ENCODE data around the gene ITGAE.

ITGAE gene

DNA sequence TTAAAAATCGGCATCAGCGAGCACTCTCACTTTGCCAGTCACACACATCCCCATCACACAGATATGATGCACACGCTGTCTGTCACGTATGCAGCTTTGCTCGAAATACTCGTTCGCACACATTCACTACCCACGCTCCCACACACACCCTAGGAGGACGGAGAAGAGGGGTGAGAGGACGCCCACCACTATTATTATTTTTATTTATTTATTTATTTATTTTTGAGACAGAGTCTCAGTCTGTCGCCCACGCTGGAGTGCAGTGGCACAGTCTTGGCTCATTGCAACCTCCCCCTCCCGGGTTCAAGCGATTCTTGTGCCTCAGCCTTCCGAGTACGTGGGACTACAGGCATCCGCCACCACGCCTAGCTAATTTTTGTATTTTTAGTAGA lies 46.9 kb downstream of the ITGAE start:
- H3K9ac ChIP-seq (ENCODE audit: low read length) = no peak overlapping the region

DNA sequence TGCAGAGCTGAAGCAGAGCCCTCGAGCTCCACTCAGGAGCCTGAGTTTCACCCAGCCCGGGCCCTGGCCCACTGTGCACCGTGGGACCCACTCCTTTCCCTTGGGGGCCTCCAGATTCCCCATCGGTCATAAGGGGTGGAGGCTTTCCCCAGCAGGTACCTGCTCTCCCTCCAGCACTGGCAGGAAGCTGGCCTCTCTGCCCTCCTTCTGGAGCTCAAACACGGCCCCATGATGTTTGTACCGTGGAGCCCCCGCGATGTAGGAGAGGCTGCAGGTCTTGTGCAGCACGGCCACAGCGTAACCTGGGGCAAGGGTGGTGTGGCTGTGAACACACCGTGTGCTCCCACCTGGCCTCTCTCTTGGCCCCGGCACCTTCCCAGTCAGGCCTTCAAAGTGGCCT lies 47.4 kb downstream of the ITGAE start:
- Histone ChIP-seq H3K27ac (ENCODE audit: low read length) (no peak overlapping the region), H3F3A (ENCODE audit: insufficient read depth, low read length) (no peaks in the 10 kb centered on the region), H3K36me3 (replicated peaks; ENCODE audit: insufficient read depth, low read length) (no peaks in the 10 kb centered on the region), H3K4me1 (ENCODE audit: low read length) (peaks cover 4% of the 10 kb centered on the region; the same call in 1 of the 2 replicates), H3K9ac (ENCODE audit: low read length) (no peak overlapping the region), H2AFZ (ENCODE audit: low read length) (no peak overlapping the region), H3K9me2 (replicated peaks; ENCODE audit: insufficient read depth, low read length) (no peaks in the 10 kb centered on the region), H3K4me3 (ENCODE audit: low read length) (no peak overlapping the region), H4K20me1 (ENCODE audit: insufficient read depth, low read length) (no peaks in the 10 kb centered on the region), H3K27me3 (replicated peaks; ENCODE audit: insufficient read depth, low read length) (no peaks in the 10 kb centered on the region), H3K9me3 (replicated peaks; ENCODE audit: insufficient read depth, low read length) (no peaks in the 10 kb centered on the region), H3K79me2 (ENCODE audit: low read length) (no peaks in the 10 kb centered on the region), H3K4me2 (ENCODE audit: low read depth, low read length) (no peak overlapping the region)
- DNase-seq = no peak
- TF ChIP-seq, protein P1, sequence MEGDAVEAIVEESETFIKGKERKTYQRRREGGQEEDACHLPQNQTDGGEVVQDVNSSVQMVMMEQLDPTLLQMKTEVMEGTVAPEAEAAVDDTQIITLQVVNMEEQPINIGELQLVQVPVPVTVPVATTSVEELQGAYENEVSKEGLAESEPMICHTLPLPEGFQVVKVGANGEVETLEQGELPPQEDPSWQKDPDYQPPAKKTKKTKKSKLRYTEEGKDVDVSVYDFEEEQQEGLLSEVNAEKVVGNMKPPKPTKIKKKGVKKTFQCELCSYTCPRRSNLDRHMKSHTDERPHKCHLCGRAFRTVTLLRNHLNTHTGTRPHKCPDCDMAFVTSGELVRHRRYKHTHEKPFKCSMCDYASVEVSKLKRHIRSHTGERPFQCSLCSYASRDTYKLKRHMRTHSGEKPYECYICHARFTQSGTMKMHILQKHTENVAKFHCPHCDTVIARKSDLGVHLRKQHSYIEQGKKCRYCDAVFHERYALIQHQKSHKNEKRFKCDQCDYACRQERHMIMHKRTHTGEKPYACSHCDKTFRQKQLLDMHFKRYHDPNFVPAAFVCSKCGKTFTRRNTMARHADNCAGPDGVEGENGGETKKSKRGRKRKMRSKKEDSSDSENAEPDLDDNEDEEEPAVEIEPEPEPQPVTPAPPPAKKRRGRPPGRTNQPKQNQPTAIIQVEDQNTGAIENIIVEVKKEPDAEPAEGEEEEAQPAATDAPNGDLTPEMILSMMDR (IDR thresholded peaks at IDR 0.05; ENCODE audit: low read length) = no peak
- no peak for TF ChIP-seq EZH2phosphoT487 (IDR thresholded peaks at IDR 0.05; ENCODE audit: low read length)

More for the DNA sequence above, 46.9 kb downstream of the ITGAE start:
- no peaks in the 10 kb centered on the region for H3K9me2 ChIP-seq (replicated peaks; ENCODE audit: insufficient read depth, low read length)
- no peaks in the 10 kb centered on the region for H3K36me3 ChIP-seq (replicated peaks; ENCODE audit: insufficient read depth, low read length)
- no peak overlapping the region for H3K4me2 ChIP-seq (ENCODE audit: low read depth, low read length)
- TF ChIP-seq, protein P1 (IDR thresholded peaks at IDR 0.05; ENCODE audit: low read length) = no peak
- TF ChIP-seq EZH2 (optimal IDR thresholded peaks at IDR 0.05; ENCODE audit: low read depth, low read length) (no peak), EZH2phosphoT487 (IDR thresholded peaks at IDR 0.05; ENCODE audit: low read length) (no peak)
- H2AFZ ChIP-seq (ENCODE audit: low read length) = no peak overlapping the region
- no peaks in the 10 kb centered on the region for H3K79me2 ChIP-seq (ENCODE audit: low read length)
- no peak overlapping the region for H3K4me3 ChIP-seq (ENCODE audit: low read length)
- no peaks in the 10 kb centered on the region for H3K9me3 ChIP-seq (replicated peaks; ENCODE audit: insufficient read depth, low read length)
- H4K20me1 ChIP-seq (ENCODE audit: insufficient read depth, low read length) = no peaks in the 10 kb centered on the region
- peaks cover 4% of the 10 kb centered on the region; the same call in 1 of the 2 replicates for H3K4me1 ChIP-seq (ENCODE audit: low read length)
- no peak for DNase-seq
- H3K27ac ChIP-seq (ENCODE audit: low read length) = no peak overlapping the region
- no peaks in the 10 kb centered on the region for H3F3A ChIP-seq (ENCODE audit: insufficient read depth, low read length)
- no peaks in the 10 kb centered on the region for H3K27me3 ChIP-seq (replicated peaks; ENCODE audit: insufficient read depth, low read length)

- Histone ChIP-seq H3K9me2 (replicated peaks; ENCODE audit: insufficient read depth, low read length) (no peaks in the 10 kb centered on the region), H2AFZ (ENCODE audit: low read length) (no peak overlapping the region), H3K79me2 (ENCODE audit: low read length) (no peaks in the 10 kb centered on the region), H4K20me1 (ENCODE audit: insufficient read depth, low read length) (no peaks in the 10 kb centered on the region), H3K9me3 (replicated peaks; ENCODE audit: insufficient read depth, low read length) (no peaks in the 10 kb centered on the region), H3K4me1 (ENCODE audit: low read length) (peaks cover 4% of the 10 kb centered on the region; the same call in 1 of the 2 replicates), H3K36me3 (replicated peaks; ENCODE audit: insufficient read depth, low read length) (no peaks in the 10 kb centered on the region), H3K9ac (ENCODE audit: low read length) (no peak overlapping the region), H3K27ac (ENCODE audit: low read length) (no peak overlapping the region), H3K4me3 (ENCODE audit: low read length) (no peak overlapping the region), H3F3A (ENCODE audit: insufficient read depth, low read length) (no peaks in the 10 kb centered on the region), H3K27me3 (replicated peaks; ENCODE audit: insufficient read depth, low read length) (no peaks in the 10 kb centered on the region), H3K4me2 (ENCODE audit: low read depth, low read length) (no peak overlapping the region)
- DNase-seq = no peak
- TF ChIP-seq, protein P1 (IDR thresholded peaks at IDR 0.05; ENCODE audit: low read length) = no peak
- TF ChIP-seq EZH2 (optimal IDR thresholded peaks at IDR 0.05; ENCODE audit: low read depth, low read length) (no peak), EZH2phosphoT487 (IDR thresholded peaks at IDR 0.05; ENCODE audit: low read length) (no peak)
Observed at GRCh38 chr17:3751836-3752235, 49.2 kb downstream of the ITGAE start.
